ENCODE results near the gene SNTB2.
A peak's percentile ranks its signal among the peaks of the same experiment; 100 is the strongest.
"Not testable (repeated sequence)": the region's sequence is repeated elsewhere in the genome, so short reads cannot be mapped to it uniquely, and the experiment has no call there.

Gene SNTB2

DNA sequence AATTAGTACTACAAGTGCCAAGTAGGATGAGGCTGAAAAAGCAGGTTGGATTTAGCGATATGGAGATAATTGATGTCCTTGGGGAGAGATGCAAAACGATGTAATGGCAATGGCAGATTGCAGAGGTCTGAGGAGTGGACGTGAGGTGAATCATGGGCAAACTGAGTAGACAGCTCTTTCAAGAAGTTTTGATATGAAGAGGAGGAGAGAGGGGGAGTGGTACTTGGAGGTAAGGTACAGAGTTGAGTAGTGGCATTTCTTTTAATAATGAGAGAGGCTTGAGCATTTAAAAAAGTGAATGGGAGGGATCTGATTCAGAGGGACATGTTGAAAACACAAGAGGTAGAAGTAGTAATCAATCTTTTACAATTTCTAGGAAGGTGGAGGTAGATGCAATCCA is 106.4 kb downstream of the SNTB2 start:
- no peak for DNase-seq

DNA sequence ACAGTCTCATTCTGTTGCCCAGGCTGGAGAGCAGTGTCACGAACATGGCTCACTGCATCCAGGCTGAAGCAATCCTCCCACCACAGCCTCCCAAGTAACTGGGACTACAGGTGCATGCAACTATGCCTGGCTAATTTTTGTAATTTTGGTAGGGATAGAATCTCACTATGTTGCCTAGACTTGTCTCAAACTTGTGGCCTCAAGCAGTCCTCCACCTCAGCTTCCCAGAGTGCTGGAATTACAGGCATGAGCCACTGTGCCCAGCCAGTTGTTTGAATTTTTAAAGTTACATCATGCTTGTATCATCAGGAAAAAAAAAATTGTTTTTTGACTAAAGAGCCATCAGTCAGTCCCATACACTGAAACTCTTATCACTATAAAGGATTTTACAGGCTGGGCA is 107.1 kb downstream of the SNTB2 start:
- DNase-seq = no peak

GRCh38 chr16:69296771-69297170 is 109.8 kb downstream of the SNTB2 start:
- not testable (repeated sequence) for DNase-seq

DNA sequence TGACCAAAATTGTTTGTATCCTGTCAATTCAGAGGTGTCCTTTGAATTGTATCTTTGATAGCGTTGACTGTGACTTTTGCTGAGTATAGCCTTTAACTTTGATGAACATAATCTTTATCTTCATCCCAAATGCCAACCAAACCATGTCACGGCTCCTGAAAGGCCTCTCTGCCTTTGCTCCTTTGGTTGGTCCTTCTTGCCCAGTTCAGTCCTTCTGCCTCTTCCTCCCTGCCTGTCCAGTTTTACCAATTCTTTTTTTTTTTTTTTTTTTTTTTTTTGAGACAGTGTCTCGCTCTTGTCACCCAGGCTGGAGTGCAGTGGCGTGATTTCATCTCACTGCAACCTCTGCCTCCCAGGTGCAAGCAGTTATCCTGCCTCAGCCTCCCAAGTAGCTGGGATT is 111.3 kb downstream of the SNTB2 start:
- no peak for DNase-seq

DNA sequence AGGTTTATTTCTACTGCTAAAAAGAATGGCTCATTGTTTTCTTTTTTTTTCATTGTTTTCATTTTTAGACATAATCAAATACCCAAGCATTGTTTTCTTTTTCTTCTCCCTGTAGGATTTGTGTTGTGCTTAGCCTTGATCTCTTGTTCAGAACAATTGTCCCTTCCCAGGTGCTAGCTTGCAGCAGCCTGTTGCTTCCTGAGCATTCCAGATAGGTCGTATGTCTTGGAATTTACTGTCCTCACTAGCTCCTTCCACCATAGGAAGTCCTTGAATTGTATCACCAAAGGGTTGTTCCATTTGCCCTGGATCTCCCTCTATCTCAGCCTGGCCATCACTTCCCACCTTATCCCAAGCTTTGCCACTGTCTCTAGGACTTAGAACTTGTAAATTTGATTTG is 114.2 kb downstream of the SNTB2 start:
- DNase-seq = no peak

GRCh38 chr16:69301861-69302260 is 114.9 kb downstream of the SNTB2 start:
- DNase-seq = no peak

- DNase-seq = no peak
Observed at GRCh38 chr16:69302301-69302700, 115.3 kb downstream of the SNTB2 start.

DNA sequence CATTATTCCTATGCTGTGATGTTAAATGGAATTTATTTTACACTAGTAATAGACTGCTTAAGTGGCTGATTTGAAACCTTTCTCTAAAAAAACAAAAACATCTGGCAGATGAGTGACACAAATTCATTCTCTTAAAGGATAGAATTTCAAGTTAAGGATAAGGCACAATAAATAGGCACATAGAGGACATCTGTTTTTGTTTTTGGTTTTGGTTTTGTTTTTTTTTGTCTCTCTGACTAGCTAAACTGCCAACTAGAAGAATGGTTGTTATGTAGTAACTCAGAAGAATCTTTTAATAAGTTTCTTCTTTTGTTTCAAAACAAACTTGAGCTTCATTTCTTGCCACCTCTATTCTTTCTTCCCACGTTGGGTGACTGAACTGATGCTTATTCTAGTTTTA is 119.1 kb downstream of the SNTB2 start:
- no peak for DNase-seq

GRCh38 chr16:69307091-69307490 is 120.1 kb downstream of the SNTB2 start:
- no peak for DNase-seq

DNA sequence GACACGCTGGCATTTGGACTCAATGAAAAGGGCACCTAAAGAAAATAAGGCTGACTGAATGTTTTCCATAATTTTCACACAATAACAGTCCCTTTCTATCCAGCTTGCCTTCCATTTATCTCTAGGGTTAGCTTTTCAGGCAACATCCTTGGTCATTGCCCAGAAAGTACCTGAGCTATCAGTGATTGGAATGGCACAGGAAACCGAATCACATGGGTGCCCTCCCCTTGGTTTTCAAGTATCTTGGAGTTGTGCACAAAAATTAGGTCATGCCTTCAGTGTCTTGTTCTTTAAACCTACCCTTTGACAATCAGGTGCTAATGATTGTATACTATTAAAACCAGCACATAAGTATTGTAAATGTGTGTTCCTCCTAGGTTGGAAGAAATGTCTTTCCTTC is 120.9 kb downstream of the SNTB2 start:
- no peak for DNase-seq

- no peak for DNase-seq
Observed at GRCh38 chr16:69309316-69309715, 122.4 kb downstream of the SNTB2 start.

GRCh38 chr16:69310653-69311532 is 123.9 kb downstream of the SNTB2 start, which contains the start of gene VPS4A:
TSS of gene VPS4A (plus strand) at chr16:69311350. CDS start at chr16:69311512, 162 bp downstream.
- peak; percentile 97 to 99 (median 98) for DNase-seq

DNA sequence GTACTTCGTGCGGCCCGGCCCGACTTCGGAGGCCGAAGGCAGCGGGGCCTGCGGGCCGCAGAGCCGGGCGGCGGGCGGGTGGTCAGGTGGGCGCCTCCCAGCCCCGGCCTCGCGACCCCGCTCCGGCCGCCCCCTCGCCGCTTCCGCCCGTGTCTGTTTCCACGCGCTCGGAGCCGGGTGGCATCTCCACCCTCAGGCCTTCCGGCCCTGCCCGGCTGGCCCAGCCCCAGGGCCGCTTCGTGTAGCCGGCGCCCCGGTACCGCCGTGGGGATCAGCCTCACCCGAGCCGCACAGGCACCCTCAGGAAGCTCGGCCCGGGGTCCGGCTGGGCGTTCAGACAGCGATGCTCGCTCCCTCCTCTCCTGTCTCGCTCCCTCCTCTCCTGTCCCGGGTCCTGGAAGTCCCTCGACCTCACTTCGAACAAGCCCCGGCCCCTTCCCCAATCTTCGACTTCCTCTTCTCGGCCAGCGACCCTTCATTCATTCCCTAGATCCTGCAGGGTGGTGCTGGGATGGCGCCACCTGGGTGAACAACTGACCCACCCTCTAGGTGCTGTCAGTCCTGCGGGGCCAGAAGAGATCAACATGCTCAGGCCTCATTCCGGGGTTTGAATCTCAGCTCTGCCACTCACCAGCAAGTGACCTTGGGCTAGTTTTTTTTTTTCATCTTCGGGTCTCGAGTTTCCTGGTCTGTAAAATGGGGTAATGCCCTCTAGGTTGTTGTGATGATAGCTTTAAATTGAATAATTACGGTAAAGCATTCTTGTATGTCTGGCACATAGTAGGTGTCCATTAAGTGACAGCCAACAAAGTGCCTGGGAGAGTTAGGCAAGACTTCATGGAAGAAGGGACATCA is 124.8 kb downstream of the SNTB2 start:
- DNase-seq = peak; percentile 44 to 70 (median 52)

DNA sequence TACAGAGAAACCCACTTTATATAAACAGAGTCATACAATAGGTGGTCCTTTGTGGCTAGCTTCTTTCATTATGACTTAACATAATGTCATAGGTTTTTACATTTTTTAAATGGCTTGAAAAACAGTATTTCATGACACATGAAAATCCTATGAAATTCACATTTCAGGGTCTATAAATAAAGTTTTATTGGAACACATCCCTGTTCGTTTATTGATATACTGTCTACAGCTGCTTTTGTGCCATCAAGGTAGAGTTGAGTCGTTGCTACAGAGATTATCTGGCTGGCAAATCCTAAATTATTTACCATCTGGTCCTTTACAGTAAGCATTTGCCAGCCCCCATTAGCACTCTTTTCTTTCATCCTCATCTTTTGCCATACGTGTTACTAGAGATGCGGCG is 126.5 kb downstream of the SNTB2 start:
- DNase-seq = no peak

DNA sequence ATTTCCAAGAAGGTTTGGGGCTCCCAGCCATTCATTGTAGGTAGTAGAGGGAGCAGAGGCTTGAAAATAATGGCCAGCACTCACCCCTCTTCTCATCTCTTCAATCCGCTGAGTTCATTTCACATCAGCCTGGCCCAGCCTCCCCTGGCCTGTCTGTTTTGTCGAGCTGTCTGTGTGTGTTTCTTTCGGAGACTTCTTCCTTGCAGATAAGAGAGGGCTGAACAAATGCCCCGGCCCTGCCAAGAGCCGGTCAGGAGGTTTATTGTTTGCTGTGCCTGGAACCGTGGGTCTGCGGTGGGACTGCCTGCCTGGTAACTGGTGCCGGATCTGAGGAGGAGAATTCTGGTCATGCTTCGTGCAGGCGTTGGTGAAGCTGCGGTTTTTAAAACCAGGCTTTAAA is 127.6 kb downstream of the SNTB2 start:
- no peak for DNase-seq

DNA sequence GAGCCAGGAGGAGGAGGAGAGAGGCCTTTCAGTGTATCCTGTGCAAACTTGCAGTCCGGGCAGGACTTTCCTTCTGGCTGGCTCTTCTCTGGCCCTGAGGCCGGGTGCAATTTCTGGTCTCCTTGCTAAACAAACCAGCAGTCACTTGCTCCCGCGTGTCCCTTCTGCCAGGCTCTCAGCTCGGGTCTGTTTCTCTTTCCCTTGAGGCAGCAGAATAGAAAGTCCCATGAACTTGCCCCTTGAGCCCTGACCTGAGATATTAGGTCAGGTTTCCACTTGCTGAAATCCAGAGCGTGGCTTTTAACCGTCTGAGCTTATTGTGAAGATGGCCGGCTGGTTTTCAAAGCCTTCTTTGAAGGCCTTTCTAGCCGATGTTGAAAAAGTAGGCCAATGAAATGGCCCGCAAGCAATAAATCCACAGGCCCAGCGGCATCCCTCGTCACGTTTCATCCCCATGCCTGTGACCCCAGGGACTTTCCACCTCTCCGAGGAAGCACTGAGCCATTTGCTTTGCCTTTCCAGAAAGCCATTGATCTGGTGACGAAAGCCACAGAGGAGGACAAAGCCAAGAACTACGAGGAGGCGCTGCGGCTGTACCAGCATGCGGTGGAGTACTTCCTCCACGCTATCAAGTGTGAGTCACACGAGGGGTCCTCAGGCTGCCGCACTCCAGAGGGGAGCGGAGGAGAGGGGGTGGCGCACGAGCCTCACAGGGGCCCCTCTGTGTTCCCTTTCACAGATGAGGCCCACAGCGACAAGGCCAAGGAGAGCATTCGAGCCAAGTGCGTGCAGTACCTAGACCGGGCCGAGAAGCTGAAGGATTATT is 128.7 kb downstream of the SNTB2 start:
- DNase-seq = no peak

DNA sequence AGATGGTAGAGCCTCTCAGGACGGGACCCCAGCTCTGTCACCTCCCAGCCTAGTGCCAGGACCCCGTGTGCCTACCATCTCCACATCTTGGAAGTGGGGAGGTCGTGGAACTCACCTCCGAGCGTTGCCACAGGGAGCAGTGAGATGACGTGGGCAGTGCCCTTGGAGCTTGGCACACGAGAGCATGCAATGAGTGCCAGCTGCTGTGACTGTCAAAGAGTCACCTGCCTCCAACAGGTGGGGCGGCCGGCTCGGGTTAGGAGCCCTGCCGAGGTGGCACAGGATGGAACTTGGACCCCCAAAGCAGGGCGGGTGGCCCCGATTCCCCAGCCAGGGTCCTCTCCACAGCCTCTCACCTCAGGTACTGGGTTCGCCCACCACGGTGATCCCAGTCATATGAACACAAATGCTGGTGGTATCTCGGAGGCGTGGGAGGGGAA is 129.7 kb downstream of the SNTB2 start:
- DNase-seq = no peak

DNA sequence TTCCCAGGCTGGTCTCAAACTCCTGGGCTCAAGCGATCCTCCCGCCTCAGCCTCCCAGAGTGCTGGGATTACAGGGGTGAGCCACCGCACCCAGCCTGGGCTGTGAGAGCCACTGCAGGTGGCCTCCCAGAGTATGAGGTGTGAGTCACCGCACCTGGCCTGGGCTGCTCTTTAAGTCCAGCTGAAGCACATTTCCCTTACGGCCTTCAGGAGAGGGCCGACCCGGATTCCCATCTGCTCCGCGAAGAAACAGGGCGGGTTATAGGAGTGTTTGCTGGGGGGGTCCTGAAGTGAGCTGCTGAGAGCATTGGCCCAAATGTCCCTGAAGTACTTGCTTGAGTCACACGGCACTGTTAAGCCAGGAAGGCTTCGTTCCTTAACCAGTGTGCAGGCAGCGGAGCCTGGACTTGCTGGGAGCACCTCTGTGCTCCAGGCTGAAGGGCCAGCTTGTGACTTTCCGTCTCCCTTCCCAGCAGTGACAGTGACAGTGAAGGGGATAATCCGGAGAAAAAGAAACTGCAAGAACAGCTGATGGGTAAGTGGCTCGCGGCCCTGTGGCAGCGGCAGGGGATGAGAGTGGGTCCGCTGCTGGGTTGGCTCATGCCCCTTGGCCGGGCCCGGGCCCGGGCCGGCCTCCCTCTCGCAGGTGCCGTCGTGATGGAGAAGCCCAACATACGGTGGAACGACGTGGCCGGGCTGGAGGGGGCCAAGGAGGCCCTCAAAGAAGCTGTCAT is 131.4 kb downstream of the SNTB2 start:
- DNase-seq = no peak

GRCh38 chr16:69318911-69319289 is 131.9 kb downstream of the SNTB2 start:
- no peak for DNase-seq

GRCh38 chr16:69319381-69319780 is 132.4 kb downstream of the SNTB2 start:
- DNase-seq = no peak

DNA sequence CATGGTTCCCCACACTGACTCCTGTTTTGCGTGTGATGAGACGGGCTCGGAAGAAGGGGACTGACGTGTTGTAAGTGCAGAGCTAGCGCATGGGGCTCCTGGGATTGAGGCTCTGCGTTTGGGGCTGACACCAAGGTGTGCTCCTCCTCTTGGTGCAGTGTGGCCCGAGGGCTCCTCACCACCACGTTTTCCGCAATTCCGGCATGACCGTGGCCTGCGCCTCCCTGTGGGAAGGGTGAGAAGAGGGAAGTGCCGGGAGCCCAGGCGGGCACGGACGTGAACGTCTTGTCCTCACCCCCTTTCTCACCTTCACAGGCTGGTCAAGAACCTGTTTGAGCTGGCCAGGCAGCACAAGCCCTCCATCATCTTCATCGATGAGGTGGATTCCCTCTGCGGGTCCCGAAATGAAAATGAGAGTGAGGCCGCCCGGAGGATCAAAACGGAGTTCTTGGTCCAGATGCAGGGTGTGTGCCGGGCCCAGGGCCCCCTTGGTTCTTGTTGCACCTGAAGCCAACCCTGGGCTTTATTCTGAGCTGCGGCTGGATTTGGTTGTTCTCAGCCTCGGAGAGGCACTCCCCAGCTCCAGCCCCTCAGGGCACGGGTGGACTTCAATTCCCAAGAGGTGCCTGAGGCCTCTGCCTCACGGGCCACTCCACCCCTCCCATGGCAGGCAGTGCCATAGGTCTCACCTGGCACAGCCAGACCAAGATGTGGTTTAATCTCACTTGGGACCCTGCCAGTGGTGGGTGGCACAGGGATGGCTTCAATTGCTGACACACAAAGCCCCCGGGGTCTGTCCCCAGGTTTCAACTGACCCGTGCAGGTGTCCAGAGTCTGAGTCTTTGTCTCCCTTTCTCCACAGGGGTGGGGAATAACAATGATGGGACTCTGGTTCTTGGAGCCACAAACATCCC is 133.1 kb downstream of the SNTB2 start:
- no peak for DNase-seq

Measured in suppressor macrophage (primary cell).